Spleen (tissue), 11 donors: ENCODE measurements around the gene NAALADL2. TPM values are rescaled to one million over a fixed set of nuclear protein-coding genes. Genes with fewer than 3 reads are reported as not detected.
"Not testable (repeated sequence)": the region's sequence is repeated elsewhere in the genome, so short reads cannot be mapped to it uniquely, and the experiment has no call there.

Source experiments
- DNase-seq: peaks from one replicate; pipeline ENCODE4 v3.0.0-alpha.2; 2020
- H3K27ac ChIP-seq, 8 donors: fragments of 200-600 bp; sonication (generic) in 7 of 8; 1 replicate in 4 of 8; 2 replicates in 4 of 8; pipeline versions ENCODE4 v1.5.0 to v1.8.0; 2016 to 2021; ENCODE audit warnings: inconsistent platforms in 4 of 8, mild to moderate bottlenecking in 4 of 8, moderate library complexity in 1 of 8
- H3K27me3 ChIP-seq, 7 donors: fragments of 200-600 bp; sonication (generic) in 6 of 7; replicated peaks in 1 of 7; 1 replicate in 4 of 7; 2 replicates in 3 of 7; pipeline versions ENCODE4 v1.5.0 to v1.8.0; 2016 to 2021; ENCODE audit warnings: inconsistent platforms in 3 of 7, mild to moderate bottlenecking in 1 of 7
- H3K36me3 ChIP-seq, 6 donors: fragments of 200-600 bp; sonication (generic) in 5 of 6; 1 replicate in 4 of 6; 2 replicates in 2 of 6; pipeline versions ENCODE4 v1.5.0 to v1.8.0; 2016 to 2021; ENCODE audit warnings: inconsistent platforms in 2 of 6
- H3K4me1 ChIP-seq, 6 donors: fragments of 200-600 bp; sonication (generic) in 5 of 6; 1 replicate in 3 of 6; 2 replicates in 3 of 6; pipeline versions ENCODE4 v1.5.0 to v1.8.0; 2016 to 2021; ENCODE audit warnings: inconsistent platforms in 3 of 6
- H3K4me3 ChIP-seq, 8 donors: fragments of 200-600 bp; sonication (generic) in 7 of 8; 1 replicate in 4 of 8; 2 replicates in 4 of 8; pipeline versions ENCODE4 v1.5.0 to v1.8.0; 2016 to 2021; ENCODE audit warnings: inconsistent platforms in 4 of 8, mild to moderate bottlenecking in 4 of 8, moderate library complexity in 2 of 8
- H3K9me3 ChIP-seq, 8 donors: fragments of 200-600 bp; sonication (generic) in 7 of 8; 1 replicate in 4 of 8; 2 replicates in 4 of 8; pipeline versions ENCODE4 v1.5.0 to v1.8.0; 2016 to 2021; ENCODE audit warnings: inconsistent platforms in 4 of 8
- POLR2A ChIP-seq, 3 donors: fragments of 450-650 bp; IDR thresholded peaks; one replicate each; pipeline ENCODE4 v1.5.1; 2017; ENCODE audit warnings: antibody characterized with exemption in 3 of 3, mild to moderate bottlenecking in 1 of 3
- POLR2AphosphoS5 ChIP-seq, 3 donors: sonication (generic); formaldehyde crosslinking; IDR thresholded peaks; one replicate each; pipeline ENCODE4 v1.5.1; 2017; ENCODE audit warnings: antibody characterized with exemption in 3 of 3
- WGBS, 5 donors: extraction: QIAGEN DNeasy Blood & Tissue Kit in 3 of 5; methylation state at CpG; one replicate each; pipeline versions ENCODE4 v1.1.5 to v1.1.7; 2013 to 2018; 5-methylcytosine and 5-hydroxymethylcytosine counted together
- intact Hi-C: fragments of 100-400 bp; cut with DNase I; formaldehyde crosslinking; loops from one replicate; pipeline ENCODE4 v1.15.0; 2023; ENCODE audit warnings: low total_unique reads
- polyA plus RNA-seq, 3 donors: library from polyadenylated mRNA; stranded (reverse); fragments of 200-250 nt; gene quantifications; one replicate each; pipeline ENCODE4 v1.2.1, GENCODE V29; 2013
- total RNA-seq, 7 donors: library from RNA; depleted of rRNA in 3 of 7; stranded (reverse); fragments of >200 nt in 3 of 7; fragmentation: NEBNext Ultra II Directional in 4 of 7; extraction: Animal tissue kit (Norgen Biotek cat#: 25700) in 4 of 7; gene quantifications; one replicate each; pipeline versions ENCODE4 v1.1.0 to v1.2.1, GENCODE V29; 2016 to 2021
- TF ChIP-seq, protein P1 (sequence below), 11 experiments: fragments of 200-600 bp in 7 of 11; fragments of 450-650 bp in 4 of 11; sonication (generic) in 4 of 11; IDR thresholded peaks in 8 of 11; conservative IDR thresholded peaks in 3 of 11; 1 replicate in 7 of 11; 2 replicates in 4 of 11; pipeline versions ENCODE4 v1.4.0 to v1.8.0; 2016 to 2021; ENCODE audit warnings: antibody characterized with exemption in 11 of 11, inconsistent platforms in 4 of 11, mild to moderate bottlenecking in 1 of 11
- donor health status: healthy with polysubstance abuse.
- donor health status: DM: no; HTN: no; CAD: no; lungs with moderate emphysema.
- donor health status: DM: no; HTN: no; CAD: no.
- donor health status: Bipolar disorder and iron deficiency.
- donor health status: healthy.
- donor health status: DM: no; HTN: no; CAD: no.
- donor health status: DM: yes; HTN: yes; CAD: no.

The NAALADL2 gene
- total and polyA plus RNA-seq, 10 donors, result 0.09 to 14.4 (median 6.4) TPM

DNA sequence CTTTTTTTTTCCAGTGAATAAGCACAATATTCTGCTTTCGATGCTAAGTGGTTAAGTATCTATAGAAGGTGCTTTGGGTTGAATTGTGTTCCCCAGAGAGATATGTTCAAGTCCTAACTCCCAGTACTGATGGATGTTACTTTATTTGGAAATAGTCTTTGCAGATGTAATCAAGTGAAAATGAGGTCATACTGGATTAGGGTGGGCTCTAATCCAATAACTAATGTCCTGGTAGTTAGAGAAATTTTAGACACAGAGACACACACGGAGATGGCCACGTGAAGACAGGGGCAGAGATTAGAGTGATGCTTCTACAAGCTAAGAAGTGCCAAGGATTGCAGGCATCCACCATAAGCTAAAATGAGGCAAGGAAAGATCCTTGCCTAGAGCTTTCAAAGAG is 662.3 kb downstream of the NAALADL2 start:
- H3K4me3 ChIP-seq, result no peak overlapping the region
- H3K27me3 ChIP-seq, result no peaks in the 10 kb centered on the region
- no peaks in the 10 kb centered on the region for H3K4me1 ChIP-seq
- H3K36me3 ChIP-seq, result no peaks in the 10 kb centered on the region
- intact Hi-C loops, result no loop called here
- DNase-seq, result no peak
- TF ChIP-seq POLR2AphosphoS5 (IDR thresholded peaks at IDR 0.05) (no peak), POLR2A (IDR thresholded peaks at IDR 0.05) (no peak)
- TF ChIP-seq, protein P1, sequence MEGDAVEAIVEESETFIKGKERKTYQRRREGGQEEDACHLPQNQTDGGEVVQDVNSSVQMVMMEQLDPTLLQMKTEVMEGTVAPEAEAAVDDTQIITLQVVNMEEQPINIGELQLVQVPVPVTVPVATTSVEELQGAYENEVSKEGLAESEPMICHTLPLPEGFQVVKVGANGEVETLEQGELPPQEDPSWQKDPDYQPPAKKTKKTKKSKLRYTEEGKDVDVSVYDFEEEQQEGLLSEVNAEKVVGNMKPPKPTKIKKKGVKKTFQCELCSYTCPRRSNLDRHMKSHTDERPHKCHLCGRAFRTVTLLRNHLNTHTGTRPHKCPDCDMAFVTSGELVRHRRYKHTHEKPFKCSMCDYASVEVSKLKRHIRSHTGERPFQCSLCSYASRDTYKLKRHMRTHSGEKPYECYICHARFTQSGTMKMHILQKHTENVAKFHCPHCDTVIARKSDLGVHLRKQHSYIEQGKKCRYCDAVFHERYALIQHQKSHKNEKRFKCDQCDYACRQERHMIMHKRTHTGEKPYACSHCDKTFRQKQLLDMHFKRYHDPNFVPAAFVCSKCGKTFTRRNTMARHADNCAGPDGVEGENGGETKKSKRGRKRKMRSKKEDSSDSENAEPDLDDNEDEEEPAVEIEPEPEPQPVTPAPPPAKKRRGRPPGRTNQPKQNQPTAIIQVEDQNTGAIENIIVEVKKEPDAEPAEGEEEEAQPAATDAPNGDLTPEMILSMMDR (IDR thresholded peaks at IDR 0.05 in 8 of 11, conservative IDR thresholded peaks at IDR 0.05 in 3 of 11), result no peak
- H3K27ac ChIP-seq, result no peak overlapping the region
- H3K9me3 ChIP-seq, result peaks cover 0 to 4% (median 0%) of the 10 kb centered on the region in 8 donors
- 78 to 91% (median 85%) methylated on average over 3 of the region's 3 CpGs for WGBS, 5 donors

DNA sequence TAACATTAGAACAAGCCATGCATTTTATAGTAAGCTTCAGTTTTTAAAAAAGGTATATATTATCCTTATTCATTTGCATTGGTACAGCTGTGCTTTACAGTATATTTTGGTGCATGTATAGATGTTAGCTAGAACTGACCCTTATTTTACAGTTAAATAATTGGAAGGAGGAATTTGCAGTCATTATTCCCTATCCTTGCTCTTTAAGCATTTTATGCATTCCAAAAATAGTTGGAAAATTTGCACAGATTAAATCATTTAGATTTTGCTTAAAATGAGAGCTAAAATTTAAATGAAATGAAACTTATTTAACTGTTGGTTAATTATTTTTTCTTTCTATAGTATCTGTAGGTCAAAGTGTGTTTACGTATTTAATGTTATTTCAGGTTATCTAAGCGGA is 667.1 kb downstream of the NAALADL2 start:
- H3K36me3 ChIP-seq, result no peaks in the 10 kb centered on the region
- H3K4me1 ChIP-seq, result no peaks in the 10 kb centered on the region
- intact Hi-C loops, result no loop called here
- H3K4me3 ChIP-seq, result peak overlapping the region in 7 of 8 donors; percentile 3 to 52 (median 22)
- TF ChIP-seq, protein P1 (IDR thresholded peaks at IDR 0.05 in 8 of 11, conservative IDR thresholded peaks at IDR 0.05 in 3 of 11), result no peak
- TF ChIP-seq POLR2A (IDR thresholded peaks at IDR 0.05) (no peak), POLR2AphosphoS5 (IDR thresholded peaks at IDR 0.05) (no peak)
- 61 to 82% (median 70%) methylated on average over 2 of the region's 2 CpGs for WGBS, 5 donors
- H3K27ac ChIP-seq, result peak overlapping the region in 2 of 8 donors; percentile 1 to 21
- no peak for DNase-seq
- no peaks in the 10 kb centered on the region for H3K9me3 ChIP-seq
- H3K27me3 ChIP-seq, result no peaks in the 10 kb centered on the region

DNA sequence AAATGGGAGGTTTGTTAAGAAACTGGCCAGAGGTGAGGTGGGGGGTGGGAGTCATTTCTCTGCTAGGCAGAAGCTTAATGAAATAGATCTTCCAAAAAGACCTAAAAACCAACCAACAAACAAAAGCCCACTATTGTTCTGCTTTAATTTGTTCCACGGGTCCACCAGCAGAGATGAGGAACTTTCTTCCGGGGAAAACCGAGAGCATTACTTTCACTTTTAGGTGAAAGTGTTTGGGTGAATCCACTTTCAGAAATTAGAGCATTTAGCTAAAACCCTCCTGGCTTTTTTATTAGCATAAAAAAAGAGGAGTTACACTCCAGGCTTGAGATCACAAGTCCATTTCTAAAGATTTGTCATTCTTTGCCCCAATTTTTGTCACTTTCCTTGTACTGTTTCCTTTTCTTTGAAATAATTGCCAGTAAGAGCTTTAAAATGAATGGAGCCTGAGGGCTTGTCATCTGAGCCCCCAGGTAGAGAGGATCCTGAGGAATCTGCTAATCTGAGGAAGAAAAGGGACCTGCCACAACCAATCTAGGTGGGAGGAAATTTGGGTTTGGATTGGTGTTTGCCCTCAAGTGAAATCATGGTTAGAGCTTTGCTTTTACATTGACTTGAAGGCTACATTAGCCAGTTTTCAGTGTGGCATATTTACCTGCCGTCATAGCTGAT is 667.6 kb downstream of the NAALADL2 start:
- no peaks in the 10 kb centered on the region for H3K27me3 ChIP-seq
- 31 to 38% (median 33%) methylated on average over 4 of the region's 4 CpGs for WGBS, 5 donors
- H3K4me3 ChIP-seq, result peak overlapping the region in 7 of 8 donors; percentile 3 to 52 (median 22)
- TF ChIP-seq POLR2A (IDR thresholded peaks at IDR 0.05), result no peak
- TF ChIP-seq POLR2AphosphoS5 (IDR thresholded peaks at IDR 0.05), result no peak
- TF ChIP-seq, protein P1 (IDR thresholded peaks at IDR 0.05 in 8 of 11, conservative IDR thresholded peaks at IDR 0.05 in 3 of 11), result no peak
- no peaks in the 10 kb centered on the region for H3K4me1 ChIP-seq
- H3K36me3 ChIP-seq, result no peaks in the 10 kb centered on the region
- peak overlapping the region in 2 of 8 donors; percentile 1 to 21 for H3K27ac ChIP-seq
- no peak for DNase-seq
- intact Hi-C loops, result no loop called here
- no peaks in the 10 kb centered on the region for H3K9me3 ChIP-seq

DNA sequence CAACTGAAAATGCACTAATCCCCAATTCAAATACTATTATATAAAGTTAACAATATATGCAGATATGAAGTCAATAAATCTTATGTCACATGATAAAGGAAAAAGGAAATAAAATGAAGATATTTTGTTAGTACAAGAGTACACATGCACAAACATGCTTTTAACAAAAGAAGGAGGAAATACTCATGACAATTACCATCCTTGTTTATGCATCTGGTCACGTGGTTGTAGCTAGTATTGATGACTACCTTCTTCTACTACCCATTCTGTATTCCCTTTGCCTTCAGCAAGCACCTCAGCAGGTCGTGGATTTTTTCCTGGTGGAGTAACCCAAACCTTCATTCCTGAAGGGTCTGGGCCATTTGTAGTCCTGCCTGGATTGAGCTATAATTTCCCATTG is 669.6 kb downstream of the NAALADL2 start:
- H3K27me3 ChIP-seq, H3K4me1 ChIP-seq, H3K4me3 ChIP-seq, DNase-seq, H3K27ac ChIP-seq, intact Hi-C loops, H3K9me3 ChIP-seq, H3K36me3 ChIP-seq: not testable (repeated sequence)
- 54 to 79% (median 67%) methylated on average over 2 of the region's 2 CpGs for WGBS, 5 donors
